ENCODE data around the gene ESYT2.
"Not testable (repeated sequence)": the region's sequence is repeated elsewhere in the genome, so short reads cannot be mapped to it uniquely, and the experiment has no call there.

The ESYT2 gene

GRCh38 chr7:158856883-158857668 is 27.8 kb upstream of the ESYT2 start:
- DNase-seq (ENCODE audit: extremely low read depth in 1 of 2, low read depth in 1 of 2): no peak

GRCh38 chr7:158854681-158855081 is 25.4 kb upstream of the ESYT2 start:
- no peak for DNase-seq (ENCODE audit: extremely low read depth in 1 of 2, low read depth in 1 of 2)

GRCh38 chr7:158850545-158851102 is 21.3 kb upstream of the ESYT2 start:
- no peak for DNase-seq (ENCODE audit: extremely low read depth in 1 of 2, low read depth in 1 of 2)

- no peak for DNase-seq (ENCODE audit: extremely low read depth in 1 of 2, low read depth in 1 of 2)
Measured at GRCh38 chr7:158849768-158850544, 20.6 kb upstream of the ESYT2 start.

GRCh38 chr7:158849442-158849767 is 20.1 kb upstream of the ESYT2 start:
- DNase-seq (ENCODE audit: extremely low read depth in 1 of 2, low read depth in 1 of 2): no peak

GRCh38 chr7:158847451-158847866 is 18.1 kb upstream of the ESYT2 start:
- DNase-seq (ENCODE audit: extremely low read depth in 1 of 2, low read depth in 1 of 2): no peak

- DNase-seq (ENCODE audit: extremely low read depth in 1 of 2, low read depth in 1 of 2): no peak
Measured at GRCh38 chr7:158846304-158846703, 17.0 kb upstream of the ESYT2 start.

GRCh38 chr7:158843771-158844170 is 14.5 kb upstream of the ESYT2 start:
- no peak for DNase-seq (ENCODE audit: extremely low read depth in 1 of 2, low read depth in 1 of 2)

- no peak for DNase-seq (ENCODE audit: extremely low read depth in 1 of 2, low read depth in 1 of 2)
Measured at GRCh38 chr7:158842486-158842885, 13.2 kb upstream of the ESYT2 start.

GRCh38 chr7:158840604-158841003 is 11.3 kb upstream of the ESYT2 start:
- no peak for DNase-seq (ENCODE audit: extremely low read depth in 1 of 2, low read depth in 1 of 2)

GRCh38 chr7:158839177-158839576 is 9.9 kb upstream of the ESYT2 start:
- not testable (repeated sequence) for DNase-seq (ENCODE audit: extremely low read depth in 1 of 2, low read depth in 1 of 2)

GRCh38 chr7:158837790-158838637 is 8.7 kb upstream of the ESYT2 start:
- no peak for DNase-seq (ENCODE audit: extremely low read depth in 1 of 2, low read depth in 1 of 2)

- DNase-seq (ENCODE audit: extremely low read depth in 1 of 2, low read depth in 1 of 2): no peak
Measured at GRCh38 chr7:158836692-158837091, 7.4 kb upstream of the ESYT2 start.

GRCh38 chr7:158834878-158835784 is 5.8 kb upstream of the ESYT2 start:
- no peak for DNase-seq (ENCODE audit: extremely low read depth in 1 of 2, low read depth in 1 of 2)

- no peak for DNase-seq (ENCODE audit: extremely low read depth in 1 of 2, low read depth in 1 of 2)
Measured at GRCh38 chr7:158832994-158833393, 3.7 kb upstream of the ESYT2 start.

- no peak for DNase-seq (ENCODE audit: extremely low read depth in 1 of 2, low read depth in 1 of 2)
Measured at GRCh38 chr7:158831738-158832091, 2.4 kb upstream of the ESYT2 start.

- DNase-seq (ENCODE audit: extremely low read depth in 1 of 2, low read depth in 1 of 2): no peak
Measured at GRCh38 chr7:158830211-158830723, 958 bp upstream of the ESYT2 start.

- peak in 1 of 2 donors; percentile 51 for DNase-seq (ENCODE audit: extremely low read depth in 1 of 2, low read depth in 1 of 2)
Measured at GRCh38 chr7:158829021-158829341, 328 bp downstream of the ESYT2 start.

- DNase-seq (ENCODE audit: extremely low read depth in 1 of 2, low read depth in 1 of 2): no peak
Measured at GRCh38 chr7:158828133-158829020, 932 bp downstream of the ESYT2 start.
